ENCODE measurements around the gene KCNT1. TPM values are rescaled to one million over a fixed set of nuclear protein-coding genes. Genes with fewer than 3 reads are reported as not detected.

Gene KCNT1
- total and polyA plus RNA-seq, 2 donors (not counting 3 experiments of a cell fraction or from before 2014, with no cell fraction given) = not detected

GRCh38 chr9:135728436-135729110 lies 26.6 kb downstream of the KCNT1 start:
- ChIA-PET CTCF (no interaction called here), POLR2A (no interaction called here)
- no peak for DNase-seq (ENCODE audit: low read depth, low spot score)
- intact Hi-C loops (cut with micrococcal nuclease) (no loop called here), dilution Hi-C loops (cut with MboI; ENCODE audit: extremely low pct_ligation_motif_present, low sequenced_read_pairs) (no loop called here)
- Histone ChIP-seq H3K9me3 (replicated peaks; ENCODE audit: control insufficient read depth, insufficient read depth, low read length) (peaks cover 2% of the 10 kb centered on the region), H3K4me1 (ENCODE audit: control insufficient read depth, extremely low read depth, insufficient read depth, low read length) (peaks cover 14% of the 10 kb centered on the region), H3K27me3 (ENCODE audit: control insufficient read depth in 2 of 2, insufficient read depth in 2 of 2, low read length in 2 of 2) (no peaks in the 10 kb centered on the region), H3K27ac (ENCODE audit: insufficient read depth, low read depth, low read length) (no peak overlapping the region), H3K4me2 (ENCODE audit: insufficient read depth, low read length) (no peak overlapping the region), H3K9me1 (replicated peaks; ENCODE audit: control insufficient read depth, extremely low read depth, insufficient read depth, low read length) (no peaks in the 10 kb centered on the region), H3K36me3 (ENCODE audit: control insufficient read depth in 2 of 2, extremely low read depth in 1 of 2, insufficient read depth in 2 of 2, low read length in 2 of 2) (no peaks in the 10 kb centered on the region), H3K4me3 (replicated peaks in 1 of 3; ENCODE audit: insufficient read depth in 1 of 3, low read depth in 1 of 3, low read length in 3 of 3) (no peak overlapping the region), H3K9ac (replicated peaks; ENCODE audit: extremely low read depth, insufficient read depth, low read length) (no peak overlapping the region), H4K20me1 (replicated peaks; ENCODE audit: control insufficient read depth, extremely low read depth, insufficient read depth, low read length) (no peaks in the 10 kb centered on the region), H3K79me2 (ENCODE audit: control insufficient read depth, insufficient read depth, low read length) (no peaks in the 10 kb centered on the region), H2AFZ (ENCODE audit: low read depth, low read length) (no peak overlapping the region)
- TF ChIP-seq POLR2A (IDR thresholded peaks at IDR 0.05; ENCODE audit: low read depth, low read length) (no peak), POLR2AphosphoS5 (IDR thresholded peaks at IDR 0.05; ENCODE audit: insufficient read depth, low read depth, low read length) (no peak), MYC (IDR thresholded peaks at IDR 0.05; ENCODE audit: low read depth, low read length) (no peak), FOS (IDR thresholded peaks at IDR 0.05; ENCODE audit: borderline replicate concordance, insufficient read depth, low read length) (no peak), MAX (IDR thresholded peaks at IDR 0.05; ENCODE audit: insufficient read depth, insufficient read length) (no peak), EZH2 (IDR thresholded peaks at IDR 0.05; ENCODE audit: borderline replicate concordance, low read depth, low read length, severe bottlenecking) (no peak), GATA2 (IDR thresholded peaks at IDR 0.05; ENCODE audit: insufficient read depth, insufficient read length, low read depth, low read length) (no peak), JUN (IDR thresholded peaks at IDR 0.05; ENCODE audit: borderline replicate concordance, insufficient read depth, insufficient read length, low read depth) (no peak)
- TF ChIP-seq, protein P1, sequence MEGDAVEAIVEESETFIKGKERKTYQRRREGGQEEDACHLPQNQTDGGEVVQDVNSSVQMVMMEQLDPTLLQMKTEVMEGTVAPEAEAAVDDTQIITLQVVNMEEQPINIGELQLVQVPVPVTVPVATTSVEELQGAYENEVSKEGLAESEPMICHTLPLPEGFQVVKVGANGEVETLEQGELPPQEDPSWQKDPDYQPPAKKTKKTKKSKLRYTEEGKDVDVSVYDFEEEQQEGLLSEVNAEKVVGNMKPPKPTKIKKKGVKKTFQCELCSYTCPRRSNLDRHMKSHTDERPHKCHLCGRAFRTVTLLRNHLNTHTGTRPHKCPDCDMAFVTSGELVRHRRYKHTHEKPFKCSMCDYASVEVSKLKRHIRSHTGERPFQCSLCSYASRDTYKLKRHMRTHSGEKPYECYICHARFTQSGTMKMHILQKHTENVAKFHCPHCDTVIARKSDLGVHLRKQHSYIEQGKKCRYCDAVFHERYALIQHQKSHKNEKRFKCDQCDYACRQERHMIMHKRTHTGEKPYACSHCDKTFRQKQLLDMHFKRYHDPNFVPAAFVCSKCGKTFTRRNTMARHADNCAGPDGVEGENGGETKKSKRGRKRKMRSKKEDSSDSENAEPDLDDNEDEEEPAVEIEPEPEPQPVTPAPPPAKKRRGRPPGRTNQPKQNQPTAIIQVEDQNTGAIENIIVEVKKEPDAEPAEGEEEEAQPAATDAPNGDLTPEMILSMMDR (IDR thresholded peaks at IDR 0.05; ENCODE audit: extremely low read depth in 1 of 2, insufficient read depth in 1 of 2, low read depth in 1 of 2, low read length in 2 of 2) = no peak
- FAIRE-seq = no peak
- no TSS peak for BruUV-seq (replicated peaks)
